Stimulated activated CD4-positive, alpha-beta T cell treated with anti-CD3 and anti-CD28 coated beads, Interleukin-4, amount 100 ng/mL, for 48 hours (primary cell): ENCODE data around the gene HELB.

Source experiments
- DNase-seq, 2 donors: peaks; one replicate each; pipeline ENCODE4 v3.0.0-alpha.2; 2020; ENCODE audit warnings: low read depth in 2 of 2

Gene HELB

GRCh38 chr12:66361703-66362102 lies 59.4 kb downstream of the HELB start:
- DNase-seq, result no peak

- DNase-seq, result no peak
These were observed 63.6 kb downstream of the HELB start for GRCh38 chr12:66365718-66366490.

- no peak for DNase-seq
These were observed 64.8 kb downstream of the HELB start for GRCh38 chr12:66367015-66367667.

- DNase-seq, result no peak
These were observed 69.7 kb downstream of the HELB start for GRCh38 chr12:66371982-66372381.

GRCh38 chr12:66375560-66375959 lies 73.3 kb downstream of the HELB start:
- DNase-seq, result no peak

GRCh38 chr12:66379616-66380015 lies 77.3 kb downstream of the HELB start:
- DNase-seq, result no peak

GRCh38 chr12:66380769-66381535 lies 78.7 kb downstream of the HELB start:
- no peak for DNase-seq

GRCh38 chr12:66387117-66387516 lies 84.8 kb downstream of the HELB start:
- no peak for DNase-seq
